ENCODE data around the gene GSS. TPM values are rescaled to one million over a fixed set of nuclear protein-coding genes. Genes with fewer than 3 reads are reported as not detected.

The GSS gene
- total RNA-seq, 1 donor from 2014 or later = 47.9 TPM

- Histone ChIP-seq H3K4me1 (peaks cover 19% of the 10 kb centered on the region), H3K4me3 (no peak overlapping the region), H3K27me3 (no peaks in the 10 kb centered on the region), H3K27ac (peak overlapping the region; percentile 52), H3K9me3 (no peaks in the 10 kb centered on the region), H3K36me3 (peaks cover 0 to 19% of the 10 kb centered on the region in 2 donors)
- no peak for DNase-seq (ENCODE audit: extremely low spot score in 2 of 2)
- TF ChIP-seq POLR2AphosphoS5 (IDR thresholded peaks at IDR 0.05; ENCODE audit: insufficient read depth in 1 of 2, low read depth in 1 of 2) (no peak), POLR2A (IDR thresholded peaks at IDR 0.05) (no peak)
- TF ChIP-seq, protein P1, sequence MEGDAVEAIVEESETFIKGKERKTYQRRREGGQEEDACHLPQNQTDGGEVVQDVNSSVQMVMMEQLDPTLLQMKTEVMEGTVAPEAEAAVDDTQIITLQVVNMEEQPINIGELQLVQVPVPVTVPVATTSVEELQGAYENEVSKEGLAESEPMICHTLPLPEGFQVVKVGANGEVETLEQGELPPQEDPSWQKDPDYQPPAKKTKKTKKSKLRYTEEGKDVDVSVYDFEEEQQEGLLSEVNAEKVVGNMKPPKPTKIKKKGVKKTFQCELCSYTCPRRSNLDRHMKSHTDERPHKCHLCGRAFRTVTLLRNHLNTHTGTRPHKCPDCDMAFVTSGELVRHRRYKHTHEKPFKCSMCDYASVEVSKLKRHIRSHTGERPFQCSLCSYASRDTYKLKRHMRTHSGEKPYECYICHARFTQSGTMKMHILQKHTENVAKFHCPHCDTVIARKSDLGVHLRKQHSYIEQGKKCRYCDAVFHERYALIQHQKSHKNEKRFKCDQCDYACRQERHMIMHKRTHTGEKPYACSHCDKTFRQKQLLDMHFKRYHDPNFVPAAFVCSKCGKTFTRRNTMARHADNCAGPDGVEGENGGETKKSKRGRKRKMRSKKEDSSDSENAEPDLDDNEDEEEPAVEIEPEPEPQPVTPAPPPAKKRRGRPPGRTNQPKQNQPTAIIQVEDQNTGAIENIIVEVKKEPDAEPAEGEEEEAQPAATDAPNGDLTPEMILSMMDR (IDR thresholded peaks at IDR 0.05) = no peak
- intact Hi-C loops (cut with DNase I) = no loop called here
Measured at GRCh38 chr20:34921436-34921835, 34.2 kb downstream of the GSS start.

DNA sequence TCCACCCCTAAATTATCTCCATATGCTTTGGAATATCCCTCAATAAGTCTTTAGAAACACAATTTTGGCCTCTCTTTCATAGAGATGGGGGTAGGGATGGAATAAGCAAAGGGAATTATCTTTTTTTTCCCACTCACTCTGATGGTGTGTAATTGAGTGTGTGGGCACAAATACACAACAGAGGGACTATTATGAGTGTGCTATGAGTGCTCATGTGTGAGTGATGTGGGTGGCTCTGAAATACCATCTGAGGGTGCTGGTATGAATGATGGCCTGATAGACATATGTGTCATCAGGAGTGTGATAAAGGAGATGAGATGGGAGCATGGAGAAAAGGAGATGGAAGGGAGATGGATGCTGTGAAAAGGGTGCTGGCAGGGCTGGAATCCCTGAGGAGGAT lies 35.6 kb downstream of the GSS start:
- Histone ChIP-seq H3K4me3 (no peak overlapping the region), H3K27me3 (no peaks in the 10 kb centered on the region), H3K9me3 (no peaks in the 10 kb centered on the region), H3K36me3 (peaks cover 0 to 7% of the 10 kb centered on the region in 2 donors), H3K4me1 (peaks cover 19% of the 10 kb centered on the region), H3K27ac (no peak overlapping the region)
- DNase-seq (ENCODE audit: extremely low spot score in 2 of 2) = no peak
- TF ChIP-seq POLR2A (IDR thresholded peaks at IDR 0.05) (no peak), POLR2AphosphoS5 (IDR thresholded peaks at IDR 0.05; ENCODE audit: insufficient read depth in 1 of 2, low read depth in 1 of 2) (no peak)
- TF ChIP-seq, protein P1 (IDR thresholded peaks at IDR 0.05) = no peak
- intact Hi-C loops (cut with DNase I) = no loop called here

DNA sequence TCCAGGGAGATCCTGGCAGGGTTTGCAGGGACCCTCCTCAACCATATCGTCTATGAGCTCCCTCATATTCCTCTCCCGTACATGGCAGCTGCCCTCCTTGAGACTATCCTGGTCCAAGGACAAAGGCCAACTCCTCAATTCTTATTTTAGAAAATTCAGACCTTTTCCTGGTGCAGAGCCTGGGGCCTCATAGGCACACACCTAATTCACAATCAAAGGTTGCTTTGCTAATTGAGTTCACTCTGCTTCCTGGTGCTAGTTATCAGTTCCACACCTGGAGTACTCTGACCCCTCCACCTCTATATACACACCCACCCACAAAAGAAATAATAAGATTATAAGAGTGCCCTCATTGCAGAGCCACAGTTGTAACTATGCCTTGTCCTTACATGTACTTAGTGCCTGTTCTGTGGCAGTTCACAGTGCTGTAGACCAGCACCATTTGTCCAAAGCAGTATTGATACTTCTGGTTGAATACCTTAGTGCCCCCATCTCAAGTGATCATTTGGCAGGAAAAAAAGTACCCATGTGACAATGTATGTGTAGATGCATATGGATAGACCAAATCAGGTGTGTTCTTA lies 38.7 kb downstream of the GSS start:
- Histone ChIP-seq H3K4me3 (no peak overlapping the region), H3K9me3 (no peaks in the 10 kb centered on the region), H3K36me3 (peaks cover 0 to 7% of the 10 kb centered on the region in 2 donors), H3K27ac (no peak overlapping the region), H3K4me1 (peaks cover 7% of the 10 kb centered on the region), H3K27me3 (no peaks in the 10 kb centered on the region)
- no peak for TF ChIP-seq POLR2A (IDR thresholded peaks at IDR 0.05)
- TF ChIP-seq POLR2AphosphoS5 (IDR thresholded peaks at IDR 0.05; ENCODE audit: insufficient read depth in 1 of 2, low read depth in 1 of 2) = no peak
- TF ChIP-seq, protein P1 (IDR thresholded peaks at IDR 0.05) = no peak
- intact Hi-C loops (cut with DNase I) = no loop called here
- no peak for DNase-seq (ENCODE audit: extremely low spot score in 2 of 2)

DNA sequence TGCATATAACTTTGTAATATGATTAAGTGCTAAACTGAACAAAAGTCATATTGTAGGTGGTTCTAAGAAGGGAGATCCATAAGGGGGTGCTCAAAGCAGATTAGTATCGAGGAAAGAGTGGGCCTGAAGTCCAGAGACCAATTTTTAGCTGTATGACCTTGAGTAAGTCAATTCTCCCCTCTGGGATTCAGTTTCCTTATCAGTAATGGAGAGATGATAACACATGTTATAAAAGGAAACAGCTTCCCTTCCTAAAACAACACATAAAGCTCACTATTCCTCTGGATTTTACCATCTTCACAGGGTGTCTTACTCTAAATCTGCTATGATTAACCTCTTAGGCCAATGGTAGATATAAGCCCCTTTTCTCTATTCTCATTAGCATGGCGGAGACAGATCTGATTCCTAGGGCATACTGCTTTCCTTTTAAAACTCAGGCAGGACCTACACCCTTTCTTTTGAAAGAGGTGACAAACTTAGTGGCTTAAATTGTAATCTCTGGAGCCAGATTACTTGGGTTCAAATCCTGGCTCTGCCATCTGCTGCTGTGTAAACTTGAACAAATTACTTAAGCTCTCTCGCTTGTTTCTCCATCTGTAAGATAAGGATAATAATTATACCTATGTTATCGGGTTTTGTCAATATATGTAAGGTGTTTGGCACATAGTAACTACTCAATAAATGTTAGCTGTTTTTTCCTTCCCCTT lies 39.7 kb downstream of the GSS start:
- H3K27me3 ChIP-seq = no peaks in the 10 kb centered on the region
- TF ChIP-seq POLR2A (IDR thresholded peaks at IDR 0.05) = no peak
- H3K9me3 ChIP-seq = no peaks in the 10 kb centered on the region
- DNase-seq (ENCODE audit: extremely low spot score in 2 of 2) = no peak
- no peaks in the 10 kb centered on the region for H3K4me1 ChIP-seq
- H3K36me3 ChIP-seq = peaks cover 0 to 2% of the 10 kb centered on the region in 2 donors
- H3K4me3 ChIP-seq = no peak overlapping the region
- intact Hi-C loops (cut with DNase I) = no loop called here
- H3K27ac ChIP-seq = no peak overlapping the region

DNA sequence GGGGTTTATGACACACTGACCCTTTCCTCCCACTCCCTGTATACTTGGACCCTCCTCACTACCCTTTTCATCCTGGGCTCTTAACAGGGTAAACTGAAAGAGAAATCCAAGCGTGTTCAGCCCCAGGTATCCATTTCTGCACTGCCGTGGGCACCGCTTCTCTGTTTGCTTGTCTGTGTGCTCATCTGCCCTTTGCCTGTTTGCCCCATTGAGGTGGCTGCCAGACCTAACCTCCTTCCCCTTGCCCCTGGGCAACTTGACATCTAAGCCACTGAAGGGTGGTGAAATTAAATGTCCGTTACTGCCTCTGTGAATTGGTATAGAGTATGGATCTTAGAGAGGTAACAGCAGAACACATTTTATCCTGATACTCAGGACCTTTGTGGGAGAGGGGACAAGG lies 40.5 kb downstream of the GSS start:
- Histone ChIP-seq H3K36me3 (no peaks in the 10 kb centered on the region), H3K27ac (no peak overlapping the region), H3K9me3 (no peaks in the 10 kb centered on the region), H3K4me3 (no peak overlapping the region), H3K27me3 (no peaks in the 10 kb centered on the region), H3K4me1 (no peaks in the 10 kb centered on the region)
- DNase-seq (ENCODE audit: extremely low spot score in 2 of 2) = no peak
- TF ChIP-seq POLR2AphosphoS5 (IDR thresholded peaks at IDR 0.05; ENCODE audit: insufficient read depth in 1 of 2, low read depth in 1 of 2) = no peak
- no peak for TF ChIP-seq POLR2A (IDR thresholded peaks at IDR 0.05)
- TF ChIP-seq, protein P1 (IDR thresholded peaks at IDR 0.05) = no peak
- intact Hi-C loops (cut with DNase I) = no loop called here
